Neural crest cell (in vitro differentiated cells): Measurements from ENCODE around the gene ZNF581. TPM values are rescaled to one million over a fixed set of nuclear protein-coding genes. Genes with fewer than 3 reads are reported as not detected.

Experiments used
- DNase-seq: peaks from one replicate; pipeline ENCODE4 v3.0.0; 2021; ENCODE audit warnings: low read depth, mixed read lengths, low spot score
- H3K27ac Mint-ChIP-seq: one replicate; pipeline ENCODE4 v1.8.0; 2021; ENCODE audit warnings: mild to moderate bottlenecking, mixed read lengths; ENCODE audit not compliant: unreplicated experiment
- H3K27me3 Mint-ChIP-seq: 2 replicates; pipeline ENCODE4 v1.8.0; 2021; ENCODE audit warnings: low read depth, mild to moderate bottlenecking, mixed read lengths
- H3K36me3 Mint-ChIP-seq: 2 replicates; pipeline ENCODE4 v1.8.0; 2021; ENCODE audit warnings: low read depth, mild to moderate bottlenecking, mixed read lengths
- H3K4me1 Mint-ChIP-seq: 2 replicates; pipeline ENCODE4 v1.8.0; 2021; ENCODE audit warnings: mixed read lengths
- H3K4me3 Mint-ChIP-seq: one replicate; pipeline ENCODE4 v1.8.0; 2021; ENCODE audit warnings: mild to moderate bottlenecking, mixed read lengths
- H3K9me3 Mint-ChIP-seq: 2 replicates; pipeline ENCODE4 v1.8.0; 2021; ENCODE audit warnings: mixed read lengths
- CTCF ChIP-seq: fragments of 200-600 bp; sonication (generic); conservative IDR thresholded peaks from 2 replicates; pipeline ENCODE4 v1.5.0; 2021; ENCODE audit warnings: antibody characterized with exemption, mild to moderate bottlenecking
- total RNA-seq: library from RNA; stranded (reverse); gene quantifications from 2 replicates; pipeline ENCODE4 v1.2.1, GENCODE V29; 2021

ZNF581 gene
- total RNA-seq, 1 donor from 2014 or later = 40.8 TPM

- Mint-ChIP-seq H3K4me3 (no peak overlapping the region), H3K9me3 (no peaks in the 10 kb centered on the region), H3K36me3 (no peaks in the 10 kb centered on the region), H3K27ac (no peak overlapping the region), H3K4me1 (no peaks in the 10 kb centered on the region), H3K27me3 (no peaks in the 10 kb centered on the region)
- DNase-seq = no peak
- TF ChIP-seq CTCF = no peak
These were observed 48.4 kb downstream of the ZNF581 start for GRCh38 chr19:55691561-55692481.

- H3K27me3 Mint-ChIP-seq = no peaks in the 10 kb centered on the region
- no peaks in the 10 kb centered on the region for H3K9me3 Mint-ChIP-seq
- TF ChIP-seq CTCF = no peak
- H3K4me1 Mint-ChIP-seq = no peaks in the 10 kb centered on the region
- H3K36me3 Mint-ChIP-seq = peaks cover 3% of the 10 kb centered on the region
- no peak for DNase-seq
- H3K27ac Mint-ChIP-seq = no peak overlapping the region
- H3K4me3 Mint-ChIP-seq = no peak overlapping the region
These were observed 49.2 kb downstream of the ZNF581 start for GRCh38 chr19:55692681-55693081.

- H3K27me3 Mint-ChIP-seq = no peaks in the 10 kb centered on the region
- H3K4me3 Mint-ChIP-seq = no peak overlapping the region
- no peak overlapping the region for H3K27ac Mint-ChIP-seq
- no peaks in the 10 kb centered on the region for H3K4me1 Mint-ChIP-seq
- H3K36me3 Mint-ChIP-seq = peaks cover 4% of the 10 kb centered on the region
- no peak for TF ChIP-seq CTCF
- no peak for DNase-seq
- no peaks in the 10 kb centered on the region for H3K9me3 Mint-ChIP-seq
These were observed 50.0 kb downstream of the ZNF581 start for GRCh38 chr19:55693336-55693974.

GRCh38 chr19:55694241-55694655, 50.8 kb downstream of the ZNF581 start:
- Mint-ChIP-seq H3K27ac (no peak overlapping the region), H3K36me3 (peaks cover 4% of the 10 kb centered on the region), H3K9me3 (no peaks in the 10 kb centered on the region), H3K4me1 (no peaks in the 10 kb centered on the region), H3K27me3 (no peaks in the 10 kb centered on the region), H3K4me3 (no peak overlapping the region)
- DNase-seq = no peak
- no peak for TF ChIP-seq CTCF

- TF ChIP-seq CTCF = no peak
- no peaks in the 10 kb centered on the region for H3K4me1 Mint-ChIP-seq
- no peak for DNase-seq
- H3K4me3 Mint-ChIP-seq = no peak overlapping the region
- H3K9me3 Mint-ChIP-seq = no peaks in the 10 kb centered on the region
- peaks cover 4% of the 10 kb centered on the region for H3K36me3 Mint-ChIP-seq
- H3K27me3 Mint-ChIP-seq = no peaks in the 10 kb centered on the region
- no peak overlapping the region for H3K27ac Mint-ChIP-seq
These were observed 51.4 kb downstream of the ZNF581 start for GRCh38 chr19:55694656-55695491.

Other genes starting within 250 kb of the ZNF581 start
- 243 and 269 TPM in 2 replicates for gene UBE2S, start 235.9 kb upstream of the ZNF581 start, total RNA-seq
- gene SHISA7, start 200.3 kb upstream of the ZNF581 start, total RNA-seq = 0.54 and 0.59 TPM in 2 replicates
- gene ISOC2, start 182.0 kb upstream of the ZNF581 start, total RNA-seq = 34.3 and 36.7 TPM in 2 replicates
- not detected in 2 replicates for gene C19orf85, start 178.9 kb upstream of the ZNF581 start, total RNA-seq
- 14.8 and 15.0 TPM in 2 replicates for gene ZNF628, start 167.0 kb upstream of the ZNF581 start, total RNA-seq
- 81.1 and 87.9 TPM in 2 replicates for gene NAT14, start 158.5 kb upstream of the ZNF581 start, total RNA-seq
- 1.3 and 1.5 TPM in 2 replicates for gene SSC5D, start 155.2 kb upstream of the ZNF581 start, total RNA-seq
- not detected in 2 replicates for gene SBK2, start 106.5 kb upstream of the ZNF581 start, total RNA-seq
- gene SBK3, start 98.1 kb upstream of the ZNF581 start, total RNA-seq = 0.39 and 0.68 TPM in 2 replicates
- gene ZNF579, start 62.8 kb upstream of the ZNF581 start, total RNA-seq = 28.2 and 29.1 TPM in 2 replicates
- 31.6 and 31.8 TPM in 2 replicates for gene FIZ1, start 44.1 kb upstream of the ZNF581 start, total RNA-seq
- 6.1 and 6.7 TPM in 2 replicates for gene ZNF524, start 43.4 kb upstream of the ZNF581 start, total RNA-seq
- 20.3 TPM in 2 replicates for gene ZNF865, start 38.0 kb upstream of the ZNF581 start, total RNA-seq
- 11.0 and 12.4 TPM in 2 replicates for gene ZNF784, start 19.1 kb upstream of the ZNF581 start, total RNA-seq
- gene ZNF580, start 2.6 kb upstream of the ZNF581 start, total RNA-seq = 39.1 and 41.8 TPM in 2 replicates
- gene CCDC106, start 4.6 kb downstream of the ZNF581 start, total RNA-seq = 18.7 and 18.9 TPM in 2 replicates
- gene U2AF2, start 11.4 kb downstream of the ZNF581 start, total RNA-seq = 342 and 365 TPM in 2 replicates
- 129 and 130 TPM in 2 replicates for gene EPN1, start 31.6 kb downstream of the ZNF581 start, total RNA-seq
- gene NLRP9, start 94.8 kb downstream of the ZNF581 start, total RNA-seq = not detected in 2 replicates
- not detected in 2 replicates for gene RFPL4A, start 115.4 kb downstream of the ZNF581 start, total RNA-seq
- gene RFPL4AL1, start 125.5 kb downstream of the ZNF581 start, total RNA-seq = not detected in 2 replicates
- not detected in 2 replicates for gene NLRP11, start 188.3 kb downstream of the ZNF581 start, total RNA-seq
- gene NLRP4, start 192.9 kb downstream of the ZNF581 start, total RNA-seq = not detected in 2 replicates